ENCODE measurements around the gene BZW1.
"Not testable (repeated sequence)": the region's sequence is repeated elsewhere in the genome, so short reads cannot be mapped to it uniquely, and the experiment has no call there.

BZW1 gene

GRCh38 chr2:200812122-200813022, 662 bp downstream of the BZW1 start:
- peak overlapping the region; percentile 99 for H3K27ac ChIP-seq (ENCODE audit: low read depth, low read length)
- peak overlapping the region; percentile 100 for H3K9ac ChIP-seq (ENCODE audit: low read depth, low read length)
- H3K4me1 ChIP-seq (ENCODE audit: insufficient read depth, low read length): peaks cover 17% of the 10 kb centered on the region
- H3K36me3 ChIP-seq (ENCODE audit: insufficient read depth, low read length): peaks cover 44% of the 10 kb centered on the region
- H3K9me3 ChIP-seq (ENCODE audit: insufficient read depth, low read depth, low read length): no peaks in the 10 kb centered on the region
- WGBS: 2% methylated on average over 70 of the region's 70 CpGs
- H3K4me3 ChIP-seq (ENCODE audit: low read length): peak overlapping the region; percentile 75
- H3K27me3 ChIP-seq (ENCODE audit: insufficient read depth, low read length): no peaks in the 10 kb centered on the region

DNA sequence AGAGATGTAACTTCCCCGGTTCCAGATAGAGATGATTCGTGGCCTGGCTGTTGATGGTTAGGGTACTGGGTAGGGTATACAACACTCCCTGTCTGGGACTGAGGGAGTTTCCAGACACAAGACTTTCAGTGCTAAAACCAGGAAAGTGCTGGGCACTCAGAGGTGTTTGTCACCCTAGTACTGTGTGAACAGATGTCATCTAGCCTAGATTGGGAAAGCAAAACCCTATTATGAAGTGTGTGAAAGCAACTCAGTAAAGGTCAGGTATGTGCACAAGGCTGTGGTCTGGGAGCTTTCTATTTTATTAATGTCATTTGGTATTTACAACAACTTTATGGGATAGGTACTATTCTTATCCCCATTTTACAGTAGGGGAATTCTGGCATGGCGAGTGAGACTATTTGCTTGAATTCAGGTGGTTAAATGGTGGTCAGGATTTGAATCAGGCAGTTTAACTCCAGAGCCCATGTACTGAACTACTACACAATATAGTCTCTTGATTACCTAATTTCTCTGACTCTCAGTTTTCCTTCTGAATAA, 2.6 kb downstream of the BZW1 start:
- Histone ChIP-seq H3K9me3 (ENCODE audit: insufficient read depth, low read depth, low read length) (no peaks in the 10 kb centered on the region), H3K27ac (ENCODE audit: low read depth, low read length) (no peak overlapping the region), H3K9ac (ENCODE audit: low read depth, low read length) (no peak overlapping the region), H3K36me3 (ENCODE audit: insufficient read depth, low read length) (peaks cover 64% of the 10 kb centered on the region), H3K27me3 (ENCODE audit: insufficient read depth, low read length) (no peaks in the 10 kb centered on the region), H3K4me3 (ENCODE audit: low read length) (no peak overlapping the region), H3K4me1 (ENCODE audit: insufficient read depth, low read length) (peaks cover 17% of the 10 kb centered on the region)
- 93% methylated on average over 3 of the region's 3 CpGs for WGBS

- no peak overlapping the region for H3K27ac ChIP-seq (ENCODE audit: low read depth, low read length)
- H3K36me3 ChIP-seq (ENCODE audit: insufficient read depth, low read length): peaks cover 70% of the 10 kb centered on the region
- H3K27me3 ChIP-seq (ENCODE audit: insufficient read depth, low read length): no peaks in the 10 kb centered on the region
- H3K9me3 ChIP-seq (ENCODE audit: insufficient read depth, low read depth, low read length): no peaks in the 10 kb centered on the region
- no peak overlapping the region for H3K9ac ChIP-seq (ENCODE audit: low read depth, low read length)
- 100% methylated on average over 1 of the region's 1 CpG for WGBS
- H3K4me3 ChIP-seq (ENCODE audit: low read length): no peak overlapping the region
- H3K4me1 ChIP-seq (ENCODE audit: insufficient read depth, low read length): peaks cover 17% of the 10 kb centered on the region
Measured at GRCh38 chr2:200814917-200815316, 3.2 kb downstream of the BZW1 start.

GRCh38 chr2:200818732-200819131, 7.0 kb downstream of the BZW1 start:
- H3K9ac ChIP-seq (ENCODE audit: low read depth, low read length); H3K27me3 ChIP-seq (ENCODE audit: insufficient read depth, low read length); H3K27ac ChIP-seq (ENCODE audit: low read depth, low read length); H3K4me1 ChIP-seq (ENCODE audit: insufficient read depth, low read length); H3K9me3 ChIP-seq (ENCODE audit: insufficient read depth, low read depth, low read length); H3K4me3 ChIP-seq (ENCODE audit: low read length): not testable (repeated sequence)
- 97% methylated on average over 3 of the region's 3 CpGs for WGBS
- H3K36me3 ChIP-seq (ENCODE audit: insufficient read depth, low read length): peaks cover 85% of the 10 kb centered on the region

DNA sequence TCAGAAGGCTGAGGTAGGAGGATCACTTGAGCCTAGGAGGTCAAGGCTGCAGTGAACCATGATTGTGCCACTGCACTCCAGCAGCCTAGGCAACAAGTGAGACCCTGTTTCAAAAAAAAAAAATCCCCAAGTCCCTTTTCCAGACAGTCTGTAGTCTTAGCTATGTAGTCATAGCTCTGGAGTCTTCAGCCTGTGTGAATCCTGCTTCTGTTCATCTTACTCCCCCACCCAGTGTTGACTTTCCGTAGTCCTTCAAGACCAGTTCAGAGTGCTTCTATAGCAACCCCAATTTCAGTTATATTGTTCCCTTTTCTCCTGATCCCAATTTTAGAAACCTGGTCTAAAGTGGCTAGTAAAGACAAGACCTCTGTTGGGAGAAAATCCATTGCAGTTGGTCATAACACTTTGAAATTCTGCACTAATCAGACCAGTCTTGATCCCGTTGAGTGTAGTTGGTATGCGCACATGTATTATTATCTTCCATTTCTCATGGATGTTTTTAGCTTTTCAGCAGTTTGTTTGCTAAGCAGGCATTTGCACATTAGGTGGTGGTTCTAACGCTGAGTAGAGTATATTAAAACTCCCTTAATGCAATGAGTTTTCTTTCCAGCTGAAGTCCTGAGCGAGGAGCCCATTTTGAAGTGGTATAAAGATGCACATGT, 9.0 kb downstream of the BZW1 start:
- no peaks in the 10 kb centered on the region for H3K9me3 ChIP-seq (ENCODE audit: insufficient read depth, low read depth, low read length)
- no peaks in the 10 kb centered on the region for H3K4me1 ChIP-seq (ENCODE audit: insufficient read depth, low read length)
- 91% methylated on average over 5 of the region's 5 CpGs for WGBS
- H3K9ac ChIP-seq (ENCODE audit: low read depth, low read length): no peak overlapping the region
- peaks cover 73% of the 10 kb centered on the region for H3K36me3 ChIP-seq (ENCODE audit: insufficient read depth, low read length)
- H3K27me3 ChIP-seq (ENCODE audit: insufficient read depth, low read length): no peaks in the 10 kb centered on the region
- H3K4me3 ChIP-seq (ENCODE audit: low read length): no peak overlapping the region
- no peak overlapping the region for H3K27ac ChIP-seq (ENCODE audit: low read depth, low read length)

DNA sequence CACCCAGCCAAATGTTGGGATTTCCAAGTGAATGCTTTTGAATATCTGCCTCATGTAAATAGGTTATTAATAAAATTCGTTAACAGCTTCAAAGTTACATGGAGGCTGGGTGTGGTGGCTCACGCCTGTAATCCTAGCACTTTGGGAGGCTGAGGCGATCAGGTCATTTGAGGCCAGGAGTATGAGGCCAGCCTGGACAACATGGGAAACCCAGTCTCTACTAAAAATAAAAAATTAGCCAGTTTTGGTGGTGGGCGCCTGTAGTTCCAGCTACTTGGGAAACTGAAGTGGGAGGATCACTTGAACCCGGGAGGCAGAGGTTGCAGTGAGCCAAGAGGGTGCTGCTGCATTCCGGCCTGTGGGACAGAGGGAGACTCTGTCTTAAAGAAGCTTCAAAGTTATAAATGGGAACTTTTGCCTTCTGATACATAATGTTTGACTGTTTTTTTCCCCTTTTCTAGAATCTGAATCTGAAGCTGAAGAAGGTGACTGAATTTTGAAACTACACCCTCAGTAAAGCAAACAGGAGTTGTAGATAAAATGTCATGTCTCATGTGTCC, 10.1 kb downstream of the BZW1 start:
- H3K9ac ChIP-seq (ENCODE audit: low read depth, low read length): no peak overlapping the region
- 91% methylated on average over 6 of the region's 6 CpGs for WGBS
- H3K27ac ChIP-seq (ENCODE audit: low read depth, low read length): no peak overlapping the region
- H3K4me1 ChIP-seq (ENCODE audit: insufficient read depth, low read length): no peaks in the 10 kb centered on the region
- H3K9me3 ChIP-seq (ENCODE audit: insufficient read depth, low read depth, low read length): no peaks in the 10 kb centered on the region
- no peak overlapping the region for H3K4me3 ChIP-seq (ENCODE audit: low read length)
- H3K36me3 ChIP-seq (ENCODE audit: insufficient read depth, low read length): peaks cover 63% of the 10 kb centered on the region
- no peaks in the 10 kb centered on the region for H3K27me3 ChIP-seq (ENCODE audit: insufficient read depth, low read length)

DNA sequence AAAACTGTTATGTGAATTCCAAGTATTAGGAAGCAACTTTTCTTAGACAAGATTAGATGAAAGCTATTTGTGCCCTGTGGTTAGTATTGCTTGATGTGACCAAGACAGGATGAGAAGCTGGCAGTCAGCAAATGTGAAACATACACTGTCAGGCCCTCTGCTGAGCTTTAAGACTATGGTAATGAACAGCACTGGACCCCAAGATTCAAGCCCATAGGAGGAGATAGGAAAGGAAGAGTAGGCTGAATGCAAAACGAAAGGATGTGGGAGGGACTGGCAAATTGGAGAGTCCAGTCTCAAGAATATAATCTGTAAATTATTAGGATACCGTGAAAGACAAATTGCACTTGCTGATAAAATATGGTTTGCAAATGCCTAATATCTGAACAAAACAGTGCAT, 16.4 kb downstream of the BZW1 start:
- H3K27ac ChIP-seq (ENCODE audit: low read depth, low read length): no peak overlapping the region
- no peaks in the 10 kb centered on the region for H3K9me3 ChIP-seq (ENCODE audit: insufficient read depth, low read depth, low read length)
- H3K4me3 ChIP-seq (ENCODE audit: low read length): no peak overlapping the region
- H3K4me1 ChIP-seq (ENCODE audit: insufficient read depth, low read length): no peaks in the 10 kb centered on the region
- H3K9ac ChIP-seq (ENCODE audit: low read depth, low read length): no peak overlapping the region
- peaks cover 10% of the 10 kb centered on the region for H3K36me3 ChIP-seq (ENCODE audit: insufficient read depth, low read length)
- 95% methylated on average over 2 of the region's 2 CpGs for WGBS
- H3K27me3 ChIP-seq (ENCODE audit: insufficient read depth, low read length): no peaks in the 10 kb centered on the region

GRCh38 chr2:200828572-200829257, 17.0 kb downstream of the BZW1 start:
- H3K4me1 ChIP-seq (ENCODE audit: insufficient read depth, low read length): no peaks in the 10 kb centered on the region
- no peaks in the 10 kb centered on the region for H3K9me3 ChIP-seq (ENCODE audit: insufficient read depth, low read depth, low read length)
- H3K36me3 ChIP-seq (ENCODE audit: insufficient read depth, low read length): peaks cover 8% of the 10 kb centered on the region
- no peak overlapping the region for H3K9ac ChIP-seq (ENCODE audit: low read depth, low read length)
- 96% methylated on average over 9 of the region's 9 CpGs for WGBS
- H3K4me3 ChIP-seq (ENCODE audit: low read length): no peak overlapping the region
- no peak overlapping the region for H3K27ac ChIP-seq (ENCODE audit: low read depth, low read length)
- H3K27me3 ChIP-seq (ENCODE audit: insufficient read depth, low read length): no peaks in the 10 kb centered on the region

- Histone ChIP-seq H3K27me3 (ENCODE audit: insufficient read depth, low read length) (no peaks in the 10 kb centered on the region), H3K4me3 (ENCODE audit: low read length) (no peak overlapping the region), H3K36me3 (ENCODE audit: insufficient read depth, low read length) (peaks cover 2% of the 10 kb centered on the region; the same call in 1 of the 2 replicates), H3K9me3 (ENCODE audit: insufficient read depth, low read depth, low read length) (no peaks in the 10 kb centered on the region), H3K4me1 (ENCODE audit: insufficient read depth, low read length) (no peaks in the 10 kb centered on the region), H3K9ac (ENCODE audit: low read depth, low read length) (no peak overlapping the region), H3K27ac (ENCODE audit: low read depth, low read length) (no peak overlapping the region)
- 92% methylated on average over 2 of the region's 2 CpGs for WGBS
Measured at GRCh38 chr2:200829258-200829655, 17.5 kb downstream of the BZW1 start.

DNA sequence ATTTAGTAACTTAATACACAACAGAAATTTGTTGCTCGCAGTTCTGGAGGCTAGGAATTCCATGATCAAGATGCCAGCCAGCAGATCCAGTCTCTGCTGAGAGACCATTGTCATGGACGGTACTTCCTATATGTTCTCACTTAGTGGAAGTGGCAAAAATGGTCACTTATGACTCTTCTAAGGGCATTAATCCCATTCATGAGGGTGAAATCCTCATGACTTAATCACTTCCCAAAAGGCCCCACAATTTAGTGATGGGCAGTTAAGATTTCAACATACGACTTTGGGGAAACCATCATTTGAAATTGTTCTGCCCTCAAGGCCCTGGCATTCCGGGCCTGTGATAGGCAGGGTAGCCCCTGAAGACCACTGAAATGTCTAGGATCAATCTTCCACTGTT, 23.0 kb downstream of the BZW1 start:
- H3K4me3 ChIP-seq (ENCODE audit: low read length): no peak overlapping the region
- WGBS: 99% methylated on average over 4 of the region's 4 CpGs

More for the DNA sequence above, 23.0 kb downstream of the BZW1 start:
- Histone ChIP-seq H3K4me1 (ENCODE audit: insufficient read depth, low read length) (peaks cover 5% of the 10 kb centered on the region; the same call in 1 of the 2 replicates), H3K9ac (ENCODE audit: low read depth, low read length) (no peak overlapping the region), H3K27me3 (ENCODE audit: insufficient read depth, low read length) (no peaks in the 10 kb centered on the region), H3K36me3 (ENCODE audit: insufficient read depth, low read length) (no peaks in the 10 kb centered on the region), H3K9me3 (ENCODE audit: insufficient read depth, low read depth, low read length) (peaks cover 17% of the 10 kb centered on the region), H3K27ac (ENCODE audit: low read depth, low read length) (no peak overlapping the region)
